WTC11 (cell line): ENCODE results near the gene HLA-DMA. TPM values are rescaled to one million over a fixed set of nuclear protein-coding genes. Genes with fewer than 3 reads are reported as not detected.

ENCODE experiments used
- ATF1 ChIP-seq: sonication (generic); formaldehyde crosslinking; IDR thresholded peaks from 2 replicates; pipeline ENCODE4 v1.8.1; 2023; ENCODE audit warnings: mild to moderate bottlenecking, moderate library complexity, missing genetic modification reagents
- CDX4 ChIP-seq: fragments of 250-450 bp; sonication (Bioruptor Pico); IDR thresholded peaks from 2 replicates; pipeline ENCODE4 v1.9.0; 2021; ENCODE audit warnings: moderate library complexity, mild to moderate bottlenecking, inconsistent platforms, borderline replicate concordance
- EMX1 ChIP-seq: fragments of 250-450 bp; sonication (Bioruptor Pico); IDR thresholded peaks from 2 replicates; pipeline ENCODE4 v1.8.0; 2021; ENCODE audit warnings: mild to moderate bottlenecking
- ERG ChIP-seq: fragments of 250-450 bp; sonication (Bioruptor Pico); IDR thresholded peaks from 2 replicates; pipeline ENCODE4 v1.8.0; 2021; ENCODE audit warnings: mild to moderate bottlenecking
- ESRRA ChIP-seq: sonication (generic); formaldehyde crosslinking; IDR thresholded peaks from 2 replicates; pipeline ENCODE4 v1.8.1; 2022; ENCODE audit warnings: mild to moderate bottlenecking, missing genetic modification reagents, borderline replicate concordance
- FOXJ3 ChIP-seq: sonication (generic); formaldehyde crosslinking; IDR thresholded peaks from 2 replicates; pipeline ENCODE4 v1.9.0; 2021; ENCODE audit warnings: missing genetic modification reagents, mild to moderate bottlenecking, borderline replicate concordance
- FOXK1 ChIP-seq: sonication (generic); formaldehyde crosslinking; IDR thresholded peaks from 2 replicates; pipeline ENCODE4 v1.8.0; 2022; ENCODE audit warnings: mild to moderate bottlenecking, moderate library complexity, missing genetic modification reagents
- FOXP1 ChIP-seq: sonication (generic); formaldehyde crosslinking; IDR thresholded peaks from 2 replicates; pipeline ENCODE4 v1.8.0; 2022; ENCODE audit warnings: missing genetic modification reagents, mild to moderate bottlenecking, moderate library complexity, borderline replicate concordance
- GTF2I ChIP-seq: fragments of 250-450 bp; sonication (Bioruptor Pico); conservative IDR thresholded peaks from 2 replicates; pipeline ENCODE4 v1.4.0; 2021; ENCODE audit warnings: mild to moderate bottlenecking
- HMGA2 ChIP-seq: fragments of 250-450 bp; sonication (Bioruptor Pico); IDR thresholded peaks from 2 replicates; pipeline ENCODE4 v1.4.0; 2021; ENCODE audit warnings: mild to moderate bottlenecking, moderate library complexity
- IRF2 ChIP-seq: sonication (generic); formaldehyde crosslinking; IDR thresholded peaks from 2 replicates; pipeline ENCODE4 v1.8.0; 2022; ENCODE audit warnings: low read depth, missing genetic modification reagents, borderline replicate concordance
- JUN ChIP-seq: sonication (generic); formaldehyde crosslinking; IDR thresholded peaks from 2 replicates; pipeline ENCODE4 v1.8.0; 2023; ENCODE audit warnings: mild to moderate bottlenecking, missing genetic modification reagents
- KAT7 ChIP-seq: sonication (generic); formaldehyde crosslinking; IDR thresholded peaks from 2 replicates; pipeline ENCODE4 v1.8.1; 2023; ENCODE audit warnings: missing genetic modification reagents, mild to moderate bottlenecking, borderline replicate concordance
- MYBL2 ChIP-seq: sonication (generic); formaldehyde crosslinking; IDR thresholded peaks from 2 replicates; pipeline ENCODE4 v1.8.1; 2023; ENCODE audit warnings: mild to moderate bottlenecking, moderate library complexity, missing genetic modification reagents
- NFE2L1 ChIP-seq: sonication (generic); formaldehyde crosslinking; IDR thresholded peaks from 2 replicates; pipeline ENCODE4 v1.8.1; 2023; ENCODE audit warnings: missing genetic modification reagents
- NFYB ChIP-seq: sonication (generic); formaldehyde crosslinking; conservative IDR thresholded peaks from 2 replicates; pipeline ENCODE4 v1.8.0; 2022; ENCODE audit warnings: low read depth, missing genetic modification reagents
- NR1H2 ChIP-seq: sonication (generic); formaldehyde crosslinking; IDR thresholded peaks from 2 replicates; pipeline ENCODE4 v1.9.0; 2021; ENCODE audit warnings: mild to moderate bottlenecking, moderate library complexity, missing genetic modification reagents
- PREB ChIP-seq: sonication (generic); formaldehyde crosslinking; IDR thresholded peaks from 2 replicates; pipeline ENCODE4 v1.8.1; 2022; ENCODE audit warnings: mild to moderate bottlenecking, missing genetic modification reagents, moderate library complexity, borderline replicate concordance
- SOX15 ChIP-seq: fragments of 250-450 bp; sonication (Bioruptor Pico); IDR thresholded peaks from 2 replicates; pipeline ENCODE4 v1.9.0; 2021; ENCODE audit warnings: mild to moderate bottlenecking
- SP1 ChIP-seq: sonication (generic); formaldehyde crosslinking; conservative IDR thresholded peaks from 2 replicates; pipeline ENCODE4 v1.8.1; 2022; ENCODE audit warnings: missing genetic modification reagents
- TCF7 ChIP-seq: sonication (generic); formaldehyde crosslinking; IDR thresholded peaks from 2 replicates; pipeline ENCODE4 v1.8.0; 2022; ENCODE audit warnings: mild to moderate bottlenecking, low read depth, missing genetic modification reagents, moderate library complexity
- TEAD1 ChIP-seq: sonication (generic); formaldehyde crosslinking; IDR thresholded peaks from 2 replicates; pipeline ENCODE4 v1.8.0; 2022; ENCODE audit warnings: mild to moderate bottlenecking, missing genetic modification reagents
- TEAD4 ChIP-seq: sonication (generic); formaldehyde crosslinking; IDR thresholded peaks from 2 replicates; pipeline ENCODE4 v1.8.0; 2022; ENCODE audit warnings: mild to moderate bottlenecking, missing genetic modification reagents
- TP53 ChIP-seq: sonication (generic); formaldehyde crosslinking; IDR thresholded peaks from 2 replicates; pipeline ENCODE4 v1.8.1; 2023; ENCODE audit warnings: mild to moderate bottlenecking, missing genetic modification reagents
- ZNF138 ChIP-seq: sonication (generic); formaldehyde crosslinking; conservative IDR thresholded peaks from 2 replicates; pipeline ENCODE4 v1.8.1; 2022; ENCODE audit warnings: mild to moderate bottlenecking, moderate library complexity, missing genetic modification reagents
- ZNF532 ChIP-seq: fragments of 250-450 bp; sonication (Bioruptor Pico); IDR thresholded peaks from 2 replicates; pipeline ENCODE4 v1.9.0; 2021; ENCODE audit warnings: mild to moderate bottlenecking, borderline replicate concordance
- ZNF671 ChIP-seq: fragments of 250-450 bp; sonication (Bioruptor Pico); IDR thresholded peaks from 2 replicates; pipeline ENCODE4 v1.8.0; 2021; ENCODE audit warnings: mild to moderate bottlenecking
- total RNA-seq: library from RNA; stranded (reverse); gene quantifications from 3 replicates; pipeline ENCODE4 v1.2.3, GENCODE V29; 2021
- TF ChIP-seq, protein P1 (sequence below): sonication (generic); formaldehyde crosslinking; IDR thresholded peaks from 2 replicates; pipeline ENCODE4 v1.8.0; 2022; ENCODE audit warnings: missing genetic modification reagents
- TF ChIP-seq, protein P2 (sequence below): sonication (generic); formaldehyde crosslinking; IDR thresholded peaks from 2 replicates; pipeline ENCODE4 v1.8.1; 2023; ENCODE audit warnings: mild to moderate bottlenecking, missing genetic modification reagents, moderate library complexity

The HLA-DMA gene
- total RNA-seq, 1 experiment from 2014 or later: 6.6 TPM

DNA sequence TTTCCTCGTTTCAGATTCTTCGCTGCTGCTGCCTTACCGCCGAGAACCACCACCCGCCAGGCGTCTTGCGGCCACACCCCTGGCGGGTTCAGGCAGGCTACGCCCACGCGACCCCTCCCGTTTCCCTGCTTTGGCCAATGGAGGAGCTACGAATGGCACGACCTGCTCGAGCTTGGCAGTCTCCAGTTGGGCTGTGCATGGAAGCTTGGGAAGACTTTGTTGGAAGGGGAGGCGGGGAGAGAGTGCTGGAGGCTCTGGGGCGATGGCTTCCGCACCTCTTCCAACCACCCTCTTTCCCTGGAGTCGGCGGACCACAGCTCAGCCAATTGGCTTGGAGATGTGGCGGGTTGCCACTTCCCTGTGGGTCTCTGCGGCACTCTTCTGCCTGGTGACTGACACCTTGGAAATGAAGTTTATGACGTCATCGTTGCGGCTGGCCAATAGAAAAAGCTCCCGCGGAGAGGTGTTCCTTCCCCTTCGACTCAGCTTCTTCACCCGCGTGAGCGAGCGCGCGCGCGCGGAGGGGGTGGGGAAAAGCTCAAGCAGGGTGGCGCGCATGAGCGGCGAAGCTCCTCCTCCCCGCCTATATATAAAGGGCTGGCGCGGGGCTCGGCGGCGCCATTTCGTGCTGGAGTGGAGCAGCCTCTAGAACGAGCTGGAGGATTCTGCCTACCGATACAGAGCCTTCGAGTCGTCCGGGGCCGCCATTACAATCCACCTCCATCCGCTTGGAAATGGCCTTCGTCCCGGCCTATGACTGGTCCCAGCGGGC, 18.9 kb upstream of the HLA-DMA start (continued):
- TF ChIP-seq ATF1 (CRISPR knock-in tag): no peak
- no peak for TF ChIP-seq TEAD1 (CRISPR knock-in tag)
- TF ChIP-seq, protein P1, sequence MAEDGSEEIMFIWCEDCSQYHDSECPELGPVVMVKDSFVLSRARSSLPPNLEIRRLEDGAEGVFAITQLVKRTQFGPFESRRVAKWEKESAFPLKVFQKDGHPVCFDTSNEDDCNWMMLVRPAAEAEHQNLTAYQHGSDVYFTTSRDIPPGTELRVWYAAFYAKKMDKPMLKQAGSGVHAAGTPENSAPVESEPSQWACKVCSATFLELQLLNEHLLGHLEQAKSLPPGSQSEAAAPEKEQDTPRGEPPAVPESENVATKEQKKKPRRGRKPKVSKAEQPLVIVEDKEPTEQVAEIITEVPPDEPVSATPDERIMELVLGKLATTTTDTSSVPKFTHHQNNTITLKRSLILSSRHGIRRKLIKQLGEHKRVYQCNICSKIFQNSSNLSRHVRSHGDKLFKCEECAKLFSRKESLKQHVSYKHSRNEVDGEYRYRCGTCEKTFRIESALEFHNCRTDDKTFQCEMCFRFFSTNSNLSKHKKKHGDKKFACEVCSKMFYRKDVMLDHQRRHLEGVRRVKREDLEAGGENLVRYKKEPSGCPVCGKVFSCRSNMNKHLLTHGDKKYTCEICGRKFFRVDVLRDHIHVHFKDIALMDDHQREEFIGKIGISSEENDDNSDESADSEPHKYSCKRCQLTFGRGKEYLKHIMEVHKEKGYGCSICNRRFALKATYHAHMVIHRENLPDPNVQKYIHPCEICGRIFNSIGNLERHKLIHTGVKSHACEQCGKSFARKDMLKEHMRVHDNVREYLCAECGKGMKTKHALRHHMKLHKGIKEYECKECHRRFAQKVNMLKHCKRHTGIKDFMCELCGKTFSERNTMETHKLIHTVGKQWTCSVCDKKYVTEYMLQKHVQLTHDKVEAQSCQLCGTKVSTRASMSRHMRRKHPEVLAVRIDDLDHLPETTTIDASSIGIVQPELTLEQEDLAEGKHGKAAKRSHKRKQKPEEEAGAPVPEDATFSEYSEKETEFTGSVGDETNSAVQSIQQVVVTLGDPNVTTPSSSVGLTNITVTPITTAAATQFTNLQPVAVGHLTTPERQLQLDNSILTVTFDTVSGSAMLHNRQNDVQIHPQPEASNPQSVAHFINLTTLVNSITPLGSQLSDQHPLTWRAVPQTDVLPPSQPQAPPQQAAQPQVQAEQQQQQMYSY (CRISPR knock-in tag): no peak
- TF ChIP-seq FOXK1 (CRISPR knock-in tag): peak; percentile 60; the same call in 1 of the 2 replicates
- no peak for TF ChIP-seq ERG
- TF ChIP-seq FOXJ3 (CRISPR knock-in tag): no peak
- TF ChIP-seq EMX1: no peak; the same call in 1 of the 2 replicates
- no peak for TF ChIP-seq ESRRA (CRISPR knock-in tag)
- no peak for TF ChIP-seq FOXP1 (CRISPR knock-in tag)
- TF ChIP-seq TCF7 (CRISPR knock-in tag): peak; percentile 36; the same call in 1 of the 2 replicates
- no peak for TF ChIP-seq TEAD4 (CRISPR knock-in tag)
- peak; percentile 79; the same call in 1 of the 2 replicates for TF ChIP-seq ZNF671 (CRISPR knock-in tag)
- TF ChIP-seq SP1 (CRISPR knock-in tag): peak; percentile 63
- peak; percentile 57; the same call in 1 of the 2 replicates for TF ChIP-seq NFYB (CRISPR knock-in tag)
- no peak for TF ChIP-seq ZNF138 (CRISPR knock-in tag)
- no peak for TF ChIP-seq GTF2I (CRISPR knock-in tag)
- TF ChIP-seq NR1H2: no peak
- TF ChIP-seq PREB (CRISPR knock-in tag): no peak
- peak; percentile 88 for TF ChIP-seq HMGA2 (CRISPR knock-in tag)
- TF ChIP-seq JUN: no peak
- peak; percentile 85; the same call in 1 of the 2 replicates for TF ChIP-seq CDX4
- peak; percentile 79 for TF ChIP-seq NFE2L1
- TF ChIP-seq IRF2 (CRISPR knock-in tag): no peak
- TF ChIP-seq, protein P2, sequence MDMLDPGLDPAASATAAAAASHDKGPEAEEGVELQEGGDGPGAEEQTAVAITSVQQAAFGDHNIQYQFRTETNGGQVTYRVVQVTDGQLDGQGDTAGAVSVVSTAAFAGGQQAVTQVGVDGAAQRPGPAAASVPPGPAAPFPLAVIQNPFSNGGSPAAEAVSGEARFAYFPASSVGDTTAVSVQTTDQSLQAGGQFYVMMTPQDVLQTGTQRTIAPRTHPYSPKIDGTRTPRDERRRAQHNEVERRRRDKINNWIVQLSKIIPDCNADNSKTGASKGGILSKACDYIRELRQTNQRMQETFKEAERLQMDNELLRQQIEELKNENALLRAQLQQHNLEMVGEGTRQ: no peak
- TF ChIP-seq ZNF532: no peak
- TF ChIP-seq KAT7 (CRISPR knock-in tag): no peak
- no peak; the same call in 1 of the 2 replicates for TF ChIP-seq TP53 (CRISPR knock-in tag)
- TF ChIP-seq SOX15 (CRISPR knock-in tag): 0 out of 2 replicates have a peak, but pooled peaks have one; percentile 25
- TF ChIP-seq MYBL2 (CRISPR knock-in tag): peak; percentile 28
